GM12865 (cell line): Measurements from ENCODE around the gene KCNQ5.

Source experiments
- DNase-seq: peaks from one replicate; pipeline ENCODE4 v3.0.0; 2010; ENCODE audit warnings: low read depth
- H3K4me3 ChIP-seq: 2 replicates; pipeline ENCODE4 v1.5.1; 2011; ENCODE audit warnings: mild to moderate bottlenecking, low read depth, low read length, control low read depth
- TF ChIP-seq, protein P1 (sequence below): IDR thresholded peaks from 2 replicates; pipeline ENCODE4 v1.5.1; 2011; ENCODE audit warnings: low read length, control low read depth, low read depth, inconsistent platforms; ENCODE audit not compliant: insufficient read depth; ENCODE audit errors: missing control alignments

Gene KCNQ5

DNA sequence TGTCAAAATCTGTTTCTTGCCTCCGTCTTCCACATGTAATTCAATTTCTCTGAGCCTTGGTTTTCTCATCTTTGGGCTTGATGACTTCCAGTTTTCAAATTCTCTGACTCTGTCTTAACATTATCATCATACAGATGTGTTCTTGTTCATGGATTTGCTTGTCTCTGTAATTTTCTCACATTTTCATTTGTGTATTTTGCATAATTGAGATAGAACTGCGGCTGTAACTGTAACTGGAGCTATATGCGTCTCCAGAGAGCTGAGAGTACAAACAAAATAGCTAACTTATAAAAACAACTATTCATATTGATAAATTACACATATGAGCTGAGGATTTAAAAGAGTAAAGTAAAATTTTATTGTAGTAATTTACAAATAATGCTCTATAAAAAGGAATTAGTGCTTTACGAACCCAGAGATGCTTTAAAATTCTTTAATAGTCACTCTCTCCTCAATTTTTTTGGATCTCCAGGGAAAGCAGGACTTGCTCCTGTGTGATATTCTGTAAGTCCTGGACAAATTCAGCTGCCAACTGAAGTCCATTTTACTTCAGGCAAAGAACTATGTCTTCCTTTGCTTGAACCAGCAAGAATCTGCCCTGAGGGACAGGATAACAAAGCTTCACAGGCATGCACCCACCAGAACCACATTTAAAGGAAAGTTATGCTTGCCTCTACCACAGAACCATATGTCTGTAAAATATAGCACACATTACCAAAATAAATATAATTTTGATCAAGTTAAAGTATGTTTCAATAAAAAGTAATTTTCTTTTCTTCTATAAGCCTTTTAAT, 315.1 kb downstream of the KCNQ5 start:
- H3K4me3 ChIP-seq: no peak overlapping the region
- no peak for DNase-seq
- TF ChIP-seq, protein P1, sequence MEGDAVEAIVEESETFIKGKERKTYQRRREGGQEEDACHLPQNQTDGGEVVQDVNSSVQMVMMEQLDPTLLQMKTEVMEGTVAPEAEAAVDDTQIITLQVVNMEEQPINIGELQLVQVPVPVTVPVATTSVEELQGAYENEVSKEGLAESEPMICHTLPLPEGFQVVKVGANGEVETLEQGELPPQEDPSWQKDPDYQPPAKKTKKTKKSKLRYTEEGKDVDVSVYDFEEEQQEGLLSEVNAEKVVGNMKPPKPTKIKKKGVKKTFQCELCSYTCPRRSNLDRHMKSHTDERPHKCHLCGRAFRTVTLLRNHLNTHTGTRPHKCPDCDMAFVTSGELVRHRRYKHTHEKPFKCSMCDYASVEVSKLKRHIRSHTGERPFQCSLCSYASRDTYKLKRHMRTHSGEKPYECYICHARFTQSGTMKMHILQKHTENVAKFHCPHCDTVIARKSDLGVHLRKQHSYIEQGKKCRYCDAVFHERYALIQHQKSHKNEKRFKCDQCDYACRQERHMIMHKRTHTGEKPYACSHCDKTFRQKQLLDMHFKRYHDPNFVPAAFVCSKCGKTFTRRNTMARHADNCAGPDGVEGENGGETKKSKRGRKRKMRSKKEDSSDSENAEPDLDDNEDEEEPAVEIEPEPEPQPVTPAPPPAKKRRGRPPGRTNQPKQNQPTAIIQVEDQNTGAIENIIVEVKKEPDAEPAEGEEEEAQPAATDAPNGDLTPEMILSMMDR: no peak

DNA sequence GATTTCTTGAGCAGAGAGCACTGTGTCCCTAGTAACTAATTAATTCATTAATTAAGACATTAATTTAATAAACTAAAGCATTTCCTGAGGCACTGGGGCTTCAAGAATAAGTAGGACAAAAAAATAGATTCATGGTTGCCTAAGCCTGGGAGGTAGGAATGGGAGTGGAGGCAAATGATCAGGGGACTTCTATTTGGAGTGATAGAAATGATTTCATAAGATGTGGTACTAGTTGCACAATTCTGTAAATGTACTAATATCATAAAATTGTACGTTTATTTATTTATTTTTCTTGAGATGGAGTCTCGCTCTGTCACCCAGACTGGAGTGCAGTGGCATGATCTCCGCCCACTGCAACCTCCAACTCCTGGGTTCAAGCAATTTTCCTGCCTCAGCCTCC, 316.2 kb downstream of the KCNQ5 start:
- no peak overlapping the region for H3K4me3 ChIP-seq
- DNase-seq: no peak
- TF ChIP-seq, protein P1: no peak

DNA sequence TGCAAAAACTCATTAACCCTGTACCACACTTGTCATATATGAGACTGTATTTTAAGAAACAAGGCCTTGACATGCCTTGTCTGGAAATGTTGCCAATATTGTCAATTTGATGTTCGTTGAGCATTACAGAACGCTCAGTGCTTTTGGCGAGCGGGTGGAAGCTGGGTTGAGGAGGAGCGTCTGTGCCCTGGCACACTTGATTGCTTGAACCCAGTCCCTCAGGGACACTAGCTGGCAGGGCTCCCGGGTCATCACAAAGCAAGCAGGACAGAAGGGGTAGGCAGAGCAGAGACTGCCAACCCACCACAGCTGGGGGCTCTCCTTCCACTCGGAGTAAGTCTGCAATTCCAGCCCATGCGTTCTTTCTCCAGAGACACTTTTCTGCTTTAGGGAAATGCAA, 317.1 kb downstream of the KCNQ5 start:
- TF ChIP-seq, protein P1: no peak
- DNase-seq: no peak
- H3K4me3 ChIP-seq: no peak overlapping the region

DNA sequence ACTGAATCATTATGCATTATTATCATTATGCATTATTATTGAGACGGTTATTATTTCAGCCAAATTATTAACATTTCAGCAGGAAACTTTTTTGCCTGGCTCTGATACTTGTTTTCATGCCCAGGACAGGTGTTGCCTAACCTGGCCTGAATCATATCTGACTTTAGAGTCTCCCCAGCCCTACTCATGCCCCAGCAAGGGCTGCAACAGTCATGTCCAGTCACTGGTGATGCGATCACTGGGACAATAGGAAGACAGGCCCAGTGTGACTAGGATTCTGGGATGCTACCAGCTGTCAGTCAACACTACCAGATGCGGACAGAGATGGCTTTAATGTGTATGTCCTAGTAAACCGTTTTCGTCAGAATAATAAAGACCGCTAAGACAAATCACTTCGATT, 318.4 kb downstream of the KCNQ5 start:
- no peak overlapping the region for H3K4me3 ChIP-seq
- TF ChIP-seq, protein P1: no peak
- no peak for DNase-seq

DNA sequence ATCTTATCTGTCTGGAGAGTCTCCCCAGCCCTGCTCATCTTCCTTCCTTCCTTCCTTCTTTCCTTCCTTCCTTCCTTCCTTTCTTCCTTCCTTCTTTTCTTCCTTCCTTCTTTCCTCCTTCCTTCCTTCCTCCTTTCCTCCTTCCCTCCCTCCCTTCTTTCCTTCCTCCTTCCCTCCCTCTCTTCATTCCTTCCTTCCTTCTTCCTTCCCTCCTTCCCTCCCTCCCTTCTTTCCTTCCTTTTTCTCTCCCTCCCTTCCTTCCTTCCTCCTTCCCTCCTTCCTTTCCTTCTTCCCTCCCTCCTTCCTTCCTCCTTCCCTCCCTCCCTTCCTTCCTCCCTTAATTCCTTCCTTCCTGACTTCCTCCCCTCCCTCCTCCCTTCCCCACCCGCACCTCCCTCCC, 319.4 kb downstream of the KCNQ5 start:
- TF ChIP-seq, protein P1: no peak
- no peak overlapping the region for H3K4me3 ChIP-seq
- no peak for DNase-seq

DNA sequence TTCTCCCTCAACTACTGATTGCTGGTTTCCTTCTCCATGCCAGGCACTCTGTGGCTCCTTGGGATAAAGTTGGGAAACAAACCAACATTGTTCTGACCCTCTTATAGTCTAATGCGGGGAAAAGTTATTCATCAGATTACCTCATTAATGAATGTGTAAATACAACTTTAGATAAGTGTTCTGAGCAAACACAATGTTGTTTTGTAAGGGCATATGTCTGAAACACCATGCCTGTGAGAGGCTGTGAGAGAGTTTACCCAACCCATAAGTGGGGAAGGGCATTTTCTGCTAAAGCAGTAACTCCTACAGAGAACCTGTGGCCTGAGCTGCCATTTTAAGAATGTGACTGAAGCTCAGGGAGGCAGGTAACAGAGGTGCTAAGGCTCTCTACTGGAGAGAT, 319.9 kb downstream of the KCNQ5 start:
- TF ChIP-seq, protein P1: no peak
- no peak overlapping the region for H3K4me3 ChIP-seq
- DNase-seq: no peak

DNA sequence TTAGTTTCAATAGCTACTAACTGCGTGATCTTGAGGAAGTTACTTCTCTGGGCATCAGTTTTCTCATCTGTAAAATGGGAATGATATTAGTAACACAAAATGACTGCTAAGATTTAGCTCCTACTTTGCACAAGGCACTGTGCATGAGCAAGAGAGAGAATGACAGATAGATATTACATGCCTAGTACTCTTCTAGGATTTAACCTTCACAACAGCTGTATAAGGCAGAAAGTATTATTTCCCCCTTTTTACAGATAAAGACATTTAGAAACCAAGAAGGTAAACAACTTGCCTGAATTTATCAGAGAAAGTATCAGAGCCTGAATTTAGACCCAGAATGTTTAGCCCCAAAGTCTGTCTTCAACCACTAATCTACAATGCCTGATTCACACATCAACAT, 321.8 kb downstream of the KCNQ5 start:
- TF ChIP-seq, protein P1: no peak
- DNase-seq: no peak
- H3K4me3 ChIP-seq: no peak overlapping the region
